Hindlimb muscle (tissue), 1 donor: ENCODE measurements around the gene KCNQ1. TPM values are rescaled to one million over a fixed set of nuclear protein-coding genes. Genes with fewer than 3 reads are reported as not detected.

Experiments
- DNase-seq: peaks from one replicate; pipeline ENCODE4 v3.0.0-alpha.2; 2013
- polyA plus RNA-seq: library from polyadenylated mRNA; unstranded; fragments of 120-200 nt; gene quantifications from one replicate; pipeline ENCODE4 v1.2.1, GENCODE V29; 2013; ENCODE audit not compliant: insufficient read length

Gene KCNQ1
- polyA plus RNA-seq, 1 donor, result 2.9 TPM

- DNase-seq, result no peak
Observed at GRCh38 chr11:2707736-2708135, 262.9 kb downstream of the KCNQ1 start.

- peak; percentile 80 for DNase-seq
Observed at GRCh38 chr11:2708151-2708581, 263.4 kb downstream of the KCNQ1 start.

DNA sequence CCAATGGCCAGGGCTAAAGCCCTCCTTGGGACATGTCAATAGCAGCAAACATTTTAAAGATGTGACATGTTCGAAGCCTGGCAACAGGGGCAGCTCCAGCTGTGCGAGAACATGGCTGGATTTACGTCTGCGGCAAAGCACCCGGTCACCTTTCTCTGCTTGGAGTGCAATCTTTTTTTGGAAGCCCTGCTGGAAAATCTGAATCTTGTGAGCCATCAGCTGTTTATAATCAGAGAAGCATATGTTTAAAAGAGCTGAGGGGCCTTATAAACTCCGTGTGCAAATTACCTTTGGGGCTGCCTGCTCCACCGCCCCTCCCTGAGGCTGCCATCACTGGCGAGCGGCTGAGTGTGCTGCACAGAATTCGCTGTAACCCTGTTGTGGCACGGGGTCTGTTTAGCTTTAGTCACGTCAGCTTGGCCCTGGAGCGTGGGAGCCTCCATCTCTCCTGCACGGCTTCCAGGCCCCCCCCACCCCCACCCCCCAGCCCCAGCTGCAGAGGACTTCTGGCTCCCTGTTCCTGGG is 264.0 kb downstream of the KCNQ1 start:
- peak; percentile 90 for DNase-seq

GRCh38 chr11:2709429-2709828 is 264.6 kb downstream of the KCNQ1 start:
- no peak for DNase-seq

- DNase-seq, result no peak
Observed at GRCh38 chr11:2711161-2711560, 266.4 kb downstream of the KCNQ1 start.

DNA sequence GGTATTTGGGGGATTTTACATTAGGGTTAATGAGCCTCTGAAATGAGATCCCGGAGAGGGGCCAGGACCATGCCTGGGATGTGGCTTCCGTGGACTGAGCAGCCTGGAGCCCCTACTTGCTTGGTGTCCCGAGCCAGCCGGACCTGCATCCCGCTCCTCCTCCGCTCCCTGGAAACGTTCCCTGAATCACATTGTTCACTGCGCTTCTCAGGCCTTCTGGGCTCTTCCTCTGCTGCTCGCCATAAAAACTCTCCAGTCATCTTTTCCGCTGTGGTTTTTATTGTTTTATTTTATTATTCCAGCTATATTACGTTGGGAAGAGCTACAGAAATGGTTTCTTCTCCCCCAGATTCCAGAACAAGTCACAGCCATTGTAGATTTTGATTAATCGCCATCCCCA is 268.3 kb downstream of the KCNQ1 start:
- DNase-seq, result peak; percentile 84

DNA sequence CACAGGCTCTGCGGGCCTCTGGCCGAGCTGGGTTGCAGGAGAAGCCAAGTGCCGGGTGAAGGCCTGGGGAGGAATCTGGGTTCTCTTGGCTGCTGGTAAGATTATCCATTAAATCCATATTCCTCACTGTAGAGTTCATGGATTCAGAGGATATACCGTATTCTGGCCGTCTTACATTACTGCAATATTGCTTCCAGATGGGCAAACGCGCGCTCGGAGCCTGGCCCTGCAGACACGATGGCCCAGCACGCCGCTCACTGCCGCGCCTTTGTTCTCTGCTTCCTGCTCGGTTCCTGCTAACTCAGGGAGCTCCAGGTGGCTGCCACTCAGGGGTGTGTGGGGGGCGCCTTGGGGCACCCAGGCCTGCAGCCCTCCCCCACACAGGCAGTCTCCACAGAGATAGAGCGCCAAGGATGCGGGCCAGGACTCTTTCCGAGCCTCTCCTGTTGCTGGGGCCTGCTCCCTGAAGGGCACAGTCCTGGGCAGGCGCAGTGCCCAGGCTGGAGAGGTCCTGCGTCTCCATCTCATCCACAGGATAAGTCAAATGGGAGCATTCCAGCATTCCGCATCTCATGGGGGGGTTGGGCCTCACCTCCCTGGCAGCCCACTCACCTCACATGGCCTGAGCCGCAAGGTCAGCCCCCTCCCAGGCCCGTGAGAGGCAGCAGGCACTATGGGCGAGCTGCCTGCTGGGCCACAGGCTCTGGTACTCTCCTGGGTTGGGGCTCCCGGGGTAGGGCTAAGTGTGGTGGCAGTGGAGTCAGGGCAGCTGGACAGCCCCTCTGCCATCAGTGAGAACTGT is 269.1 kb downstream of the KCNQ1 start:
- DNase-seq, result peak; percentile 73

- DNase-seq, result no peak
Observed at GRCh38 chr11:2714463-2714800, 269.6 kb downstream of the KCNQ1 start.

- DNase-seq, result no peak
Observed at GRCh38 chr11:2714871-2715270, 270.1 kb downstream of the KCNQ1 start.

DNA sequence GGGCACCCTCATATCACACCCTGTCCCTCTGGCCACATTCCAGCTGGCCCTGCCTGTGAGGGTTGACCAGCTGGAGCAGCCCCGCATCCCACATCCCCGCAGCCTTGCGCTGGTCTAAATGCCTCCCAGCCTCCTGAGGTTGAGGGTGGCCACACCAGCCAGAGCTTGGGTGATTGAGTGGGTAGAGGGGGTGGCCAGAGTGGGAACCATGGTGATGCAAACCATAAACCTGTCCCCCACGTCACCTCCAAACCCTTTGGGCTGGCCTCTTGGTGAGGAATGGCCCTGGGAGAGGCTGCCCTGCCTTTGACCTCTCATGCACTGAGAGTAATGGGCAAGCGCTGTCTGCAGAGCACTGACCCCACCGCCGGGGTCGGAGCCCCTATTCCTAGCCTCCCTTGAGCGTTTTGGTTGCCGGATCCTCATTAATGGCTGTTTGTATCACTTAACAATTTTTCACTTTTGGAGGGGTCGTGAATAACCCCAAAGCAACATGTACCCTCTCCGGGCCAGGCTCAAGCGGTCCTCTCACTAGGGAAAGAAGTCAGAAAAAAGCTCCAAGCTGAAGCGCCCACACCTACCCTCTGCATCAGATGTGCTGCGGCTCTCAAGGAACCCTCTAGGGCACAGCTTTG is 271.0 kb downstream of the KCNQ1 start:
- no peak for DNase-seq

DNA sequence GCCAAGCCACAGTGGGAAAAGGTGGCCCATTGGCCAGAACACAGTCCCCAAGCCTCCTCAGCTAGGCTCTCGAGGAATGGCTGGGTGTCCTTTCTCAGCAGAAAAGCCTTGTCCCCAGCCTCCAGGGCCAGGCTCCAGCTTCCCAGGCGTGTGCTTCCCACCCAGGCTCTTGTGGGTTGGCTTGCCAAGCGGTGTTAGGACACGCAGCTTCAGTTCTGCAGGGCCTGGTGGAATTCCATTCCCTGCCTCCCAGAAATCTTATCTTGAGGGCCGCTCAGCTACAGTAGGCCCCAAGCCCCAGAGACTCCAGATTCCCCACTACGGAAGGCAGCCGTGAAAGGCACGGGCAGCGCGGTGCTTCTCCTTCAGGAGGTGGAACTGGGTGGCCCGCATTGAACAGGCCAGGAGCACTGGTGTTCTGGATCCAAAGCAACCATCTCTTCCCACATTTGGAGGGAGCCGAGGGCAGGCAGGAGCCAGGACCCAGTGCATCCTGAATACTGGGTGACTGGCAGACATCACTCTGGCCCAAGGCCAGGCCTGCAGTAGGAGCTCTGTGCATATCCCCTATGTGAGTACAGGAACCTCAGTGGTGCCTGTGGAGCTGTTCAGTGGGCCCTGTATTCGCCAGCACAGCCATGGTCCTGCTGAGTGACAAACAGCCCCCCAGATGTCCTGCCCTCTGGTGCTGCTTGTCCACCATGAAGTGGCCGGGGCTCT is 271.7 kb downstream of the KCNQ1 start:
- no peak for DNase-seq

DNA sequence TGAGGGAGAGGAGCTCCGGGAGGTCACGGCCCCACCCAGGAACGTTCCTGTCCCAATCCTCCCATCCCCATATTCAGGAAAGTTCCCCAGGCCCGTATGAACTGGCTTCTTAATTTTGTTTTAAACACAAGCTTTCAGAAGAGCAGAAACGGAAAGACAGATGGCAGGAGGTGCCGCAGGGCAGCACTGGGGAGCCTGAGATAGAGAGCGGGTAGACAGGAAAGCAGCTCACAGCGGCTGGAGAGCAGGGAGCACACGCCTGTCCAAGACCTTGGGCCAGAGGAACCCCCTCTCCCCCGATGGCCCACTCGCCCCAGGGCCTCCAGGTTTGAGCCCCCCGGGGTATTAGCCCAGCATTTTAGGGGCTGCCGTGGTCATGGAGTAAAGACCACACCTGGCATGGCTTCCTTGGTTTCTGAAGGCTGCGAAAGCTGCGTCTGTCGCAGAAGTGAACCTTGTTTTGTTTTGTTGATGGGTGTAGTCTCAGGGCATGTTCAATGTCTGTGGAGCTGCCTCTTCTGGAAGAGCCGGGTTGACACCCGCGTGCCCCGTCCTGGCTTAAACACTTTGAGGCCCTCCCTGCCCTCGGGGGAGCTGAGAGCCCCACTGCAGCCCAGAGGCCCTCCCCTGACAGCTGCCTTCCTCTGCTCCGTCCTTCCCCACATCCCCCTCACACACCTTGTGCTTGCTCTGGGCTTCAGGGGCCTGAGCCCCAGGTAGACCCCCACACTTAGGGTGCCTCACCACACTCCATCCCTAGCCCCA is 272.9 kb downstream of the KCNQ1 start:
- no peak for DNase-seq

- no peak for DNase-seq
Observed at GRCh38 chr11:2718817-2719438, 274.1 kb downstream of the KCNQ1 start.

GRCh38 chr11:2719831-2720590 is 275.2 kb downstream of the KCNQ1 start:
- no peak for DNase-seq

DNA sequence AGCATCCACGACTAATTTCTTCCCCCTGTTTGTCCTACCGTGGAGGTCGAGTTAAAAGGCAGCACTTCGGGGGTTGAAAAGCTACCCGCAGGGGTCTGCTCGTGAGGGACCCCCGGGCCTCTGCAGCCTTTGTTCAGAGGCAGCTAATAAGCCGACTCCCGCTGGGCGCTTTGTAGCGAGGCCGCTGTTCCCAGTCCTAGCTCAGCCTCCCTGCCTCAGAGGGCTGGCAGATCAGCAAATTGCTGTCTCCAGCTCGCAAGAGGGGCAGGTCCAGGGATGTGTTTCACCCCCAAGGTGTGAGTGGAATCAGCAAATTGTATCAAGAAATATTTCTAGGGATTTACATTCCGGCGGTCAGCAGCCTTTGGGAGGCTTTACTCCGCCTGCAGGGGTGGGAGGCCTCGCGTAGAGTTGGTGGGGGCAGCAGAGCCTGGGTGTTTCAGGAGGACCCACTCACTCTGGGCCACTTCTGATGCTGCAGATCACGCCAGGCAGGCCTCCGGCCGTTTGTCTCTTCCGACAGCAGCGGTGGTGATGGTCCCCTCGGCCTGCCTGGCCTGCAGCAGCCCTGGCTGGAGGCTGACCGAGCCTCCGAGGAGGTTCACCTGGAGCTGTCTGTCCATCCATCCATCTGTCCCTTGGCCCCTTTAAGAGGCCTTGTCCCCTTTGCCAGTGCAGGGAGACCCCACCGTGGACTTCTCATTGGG is 276.6 kb downstream of the KCNQ1 start:
- DNase-seq, result no peak

GRCh38 chr11:2722955-2723354 is 278.1 kb downstream of the KCNQ1 start:
- DNase-seq, result no peak

- DNase-seq, result no peak
Observed at GRCh38 chr11:2724104-2724503, 279.3 kb downstream of the KCNQ1 start.

GRCh38 chr11:2724653-2725367 is 280.0 kb downstream of the KCNQ1 start:
- peak; percentile 68 for DNase-seq

GRCh38 chr11:2725368-2726300 is 280.8 kb downstream of the KCNQ1 start:
- DNase-seq, result peak; percentile 85
